HL-60 (cell line): ENCODE results near the gene HOXB5.

ENCODE experiments used
- DNase-seq, 2 experiments: peaks; one replicate each; pipeline ENCODE4 v3.0.0-alpha.2; 2010 to 2020; ENCODE audit warnings: low read depth in 1 of 2, low spot score in 1 of 2
- H3K27ac ChIP-seq: fragments of 250-450 bp; sonication (Bioruptor Pico); replicated peaks from 2 replicates; pipeline ENCODE4 v1.5.1; 2020; ENCODE audit warnings: mild to moderate bottlenecking, moderate library complexity
- H3K27me3 ChIP-seq: fragments of 250-450 bp; sonication (Bioruptor Pico); 2 replicates; pipeline ENCODE4 v1.5.1; 2021; ENCODE audit warnings: mild to moderate bottlenecking, moderate library complexity; ENCODE audit not compliant: insufficient read depth, poor library complexity, severe bottlenecking
- H3K4me3 ChIP-seq: replicated peaks from 2 replicates; pipeline ENCODE4 v1.5.1; 2011; ENCODE audit warnings: mild to moderate bottlenecking, control low read depth, low read length; ENCODE audit not compliant: insufficient read depth
- GABPA ChIP-seq: IDR thresholded peaks from 2 replicates; pipeline ENCODE4 v1.6.1; 2012; ENCODE audit warnings: low read depth
- POLR2AphosphoS5 ChIP-seq: IDR thresholded peaks from 2 replicates; pipeline ENCODE4 v1.6.1; 2012; ENCODE audit warnings: low read depth
- SPI1 ChIP-seq: IDR thresholded peaks from 2 replicates; pipeline ENCODE4 v1.6.1; 2012; ENCODE audit warnings: low read depth, mild to moderate bottlenecking, borderline replicate concordance
- TF ChIP-seq, protein P1 (sequence below): IDR thresholded peaks from 2 replicates; pipeline ENCODE4 v1.6.1; 2012; ENCODE audit warnings: low read depth; ENCODE audit not compliant: insufficient replicate concordance
- TF ChIP-seq, protein P2 (sequence below): IDR thresholded peaks from one replicate; pipeline ENCODE4 v1.5.1; 2011; ENCODE audit warnings: low read length, control low read depth, inconsistent platforms; ENCODE audit not compliant: insufficient read depth

HOXB5 gene

DNA sequence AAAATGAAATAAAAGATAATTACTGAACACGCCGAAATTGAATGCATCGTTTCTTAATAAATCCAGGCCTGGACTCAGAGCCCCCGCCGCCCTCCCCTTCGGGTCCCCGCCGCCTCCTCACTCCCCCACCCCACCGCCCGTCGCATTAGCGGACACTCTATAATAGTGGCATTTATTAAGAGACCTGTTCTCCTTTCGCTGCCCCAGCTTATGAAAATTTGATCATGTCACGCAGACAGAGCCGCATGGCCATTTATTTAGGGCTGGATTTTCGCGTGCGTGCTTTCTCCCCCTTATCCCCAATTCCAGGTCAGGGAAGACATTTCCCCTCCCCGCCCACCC, 42.4 kb downstream of the HOXB5 start:
- TF ChIP-seq GABPA = no peak
- TF ChIP-seq, protein P1, sequence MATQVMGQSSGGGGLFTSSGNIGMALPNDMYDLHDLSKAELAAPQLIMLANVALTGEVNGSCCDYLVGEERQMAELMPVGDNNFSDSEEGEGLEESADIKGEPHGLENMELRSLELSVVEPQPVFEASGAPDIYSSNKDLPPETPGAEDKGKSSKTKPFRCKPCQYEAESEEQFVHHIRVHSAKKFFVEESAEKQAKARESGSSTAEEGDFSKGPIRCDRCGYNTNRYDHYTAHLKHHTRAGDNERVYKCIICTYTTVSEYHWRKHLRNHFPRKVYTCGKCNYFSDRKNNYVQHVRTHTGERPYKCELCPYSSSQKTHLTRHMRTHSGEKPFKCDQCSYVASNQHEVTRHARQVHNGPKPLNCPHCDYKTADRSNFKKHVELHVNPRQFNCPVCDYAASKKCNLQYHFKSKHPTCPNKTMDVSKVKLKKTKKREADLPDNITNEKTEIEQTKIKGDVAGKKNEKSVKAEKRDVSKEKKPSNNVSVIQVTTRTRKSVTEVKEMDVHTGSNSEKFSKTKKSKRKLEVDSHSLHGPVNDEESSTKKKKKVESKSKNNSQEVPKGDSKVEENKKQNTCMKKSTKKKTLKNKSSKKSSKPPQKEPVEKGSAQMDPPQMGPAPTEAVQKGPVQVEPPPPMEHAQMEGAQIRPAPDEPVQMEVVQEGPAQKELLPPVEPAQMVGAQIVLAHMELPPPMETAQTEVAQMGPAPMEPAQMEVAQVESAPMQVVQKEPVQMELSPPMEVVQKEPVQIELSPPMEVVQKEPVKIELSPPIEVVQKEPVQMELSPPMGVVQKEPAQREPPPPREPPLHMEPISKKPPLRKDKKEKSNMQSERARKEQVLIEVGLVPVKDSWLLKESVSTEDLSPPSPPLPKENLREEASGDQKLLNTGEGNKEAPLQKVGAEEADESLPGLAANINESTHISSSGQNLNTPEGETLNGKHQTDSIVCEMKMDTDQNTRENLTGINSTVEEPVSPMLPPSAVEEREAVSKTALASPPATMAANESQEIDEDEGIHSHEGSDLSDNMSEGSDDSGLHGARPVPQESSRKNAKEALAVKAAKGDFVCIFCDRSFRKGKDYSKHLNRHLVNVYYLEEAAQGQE = no peak
- no peak for TF ChIP-seq SPI1
- no peak for TF ChIP-seq POLR2AphosphoS5
- TF ChIP-seq, protein P2, sequence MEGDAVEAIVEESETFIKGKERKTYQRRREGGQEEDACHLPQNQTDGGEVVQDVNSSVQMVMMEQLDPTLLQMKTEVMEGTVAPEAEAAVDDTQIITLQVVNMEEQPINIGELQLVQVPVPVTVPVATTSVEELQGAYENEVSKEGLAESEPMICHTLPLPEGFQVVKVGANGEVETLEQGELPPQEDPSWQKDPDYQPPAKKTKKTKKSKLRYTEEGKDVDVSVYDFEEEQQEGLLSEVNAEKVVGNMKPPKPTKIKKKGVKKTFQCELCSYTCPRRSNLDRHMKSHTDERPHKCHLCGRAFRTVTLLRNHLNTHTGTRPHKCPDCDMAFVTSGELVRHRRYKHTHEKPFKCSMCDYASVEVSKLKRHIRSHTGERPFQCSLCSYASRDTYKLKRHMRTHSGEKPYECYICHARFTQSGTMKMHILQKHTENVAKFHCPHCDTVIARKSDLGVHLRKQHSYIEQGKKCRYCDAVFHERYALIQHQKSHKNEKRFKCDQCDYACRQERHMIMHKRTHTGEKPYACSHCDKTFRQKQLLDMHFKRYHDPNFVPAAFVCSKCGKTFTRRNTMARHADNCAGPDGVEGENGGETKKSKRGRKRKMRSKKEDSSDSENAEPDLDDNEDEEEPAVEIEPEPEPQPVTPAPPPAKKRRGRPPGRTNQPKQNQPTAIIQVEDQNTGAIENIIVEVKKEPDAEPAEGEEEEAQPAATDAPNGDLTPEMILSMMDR = no peak
- Histone ChIP-seq H3K27me3 (peaks cover 45% of the 10 kb centered on the region), H3K27ac (no peak overlapping the region), H3K4me3 (no peak overlapping the region)
- DNase-seq = no peak

DNA sequence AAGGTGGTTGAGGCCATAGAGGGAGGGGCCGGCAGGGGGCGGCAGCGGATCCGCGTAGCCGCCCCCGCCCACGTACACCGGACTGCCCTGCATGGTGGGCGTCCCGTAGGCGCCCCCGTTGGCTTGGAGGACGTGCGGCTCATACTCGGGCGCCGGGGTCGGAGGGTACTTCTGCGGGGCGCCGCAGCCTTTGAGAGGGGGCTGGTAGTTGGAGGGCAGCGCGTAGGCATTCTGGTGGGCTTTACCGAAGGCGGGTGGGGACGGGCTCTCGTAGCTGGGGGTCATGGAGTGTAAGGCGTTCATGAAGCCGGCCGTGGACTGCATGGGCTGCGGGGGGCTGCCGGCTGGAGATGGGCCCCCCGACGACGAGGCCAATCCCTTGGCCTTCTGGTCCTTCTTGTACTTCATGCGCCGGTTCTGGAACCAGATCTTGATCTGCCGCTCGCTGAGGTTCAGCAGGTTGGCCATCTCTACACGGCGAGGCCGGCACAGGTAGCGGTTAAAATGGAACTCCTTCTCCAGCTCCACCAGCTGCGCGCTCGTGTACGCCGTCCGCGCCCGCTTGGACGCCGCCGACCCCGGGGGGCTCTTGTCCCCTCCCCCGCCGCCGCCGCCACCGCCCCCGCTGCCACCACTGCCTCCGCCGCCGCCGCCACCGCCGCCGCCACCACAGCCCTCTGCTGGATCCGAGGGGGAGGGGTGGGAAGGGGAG, 42.9 kb downstream of the HOXB5 start:
- Histone ChIP-seq H3K27me3 (peaks cover 46% of the 10 kb centered on the region), H3K27ac (no peak overlapping the region), H3K4me3 (no peak overlapping the region)
- TF ChIP-seq GABPA (no peak), POLR2AphosphoS5 (no peak), SPI1 (no peak)
- TF ChIP-seq, protein P1 = no peak
- TF ChIP-seq, protein P2 = no peak
- no peak for DNase-seq

DNA sequence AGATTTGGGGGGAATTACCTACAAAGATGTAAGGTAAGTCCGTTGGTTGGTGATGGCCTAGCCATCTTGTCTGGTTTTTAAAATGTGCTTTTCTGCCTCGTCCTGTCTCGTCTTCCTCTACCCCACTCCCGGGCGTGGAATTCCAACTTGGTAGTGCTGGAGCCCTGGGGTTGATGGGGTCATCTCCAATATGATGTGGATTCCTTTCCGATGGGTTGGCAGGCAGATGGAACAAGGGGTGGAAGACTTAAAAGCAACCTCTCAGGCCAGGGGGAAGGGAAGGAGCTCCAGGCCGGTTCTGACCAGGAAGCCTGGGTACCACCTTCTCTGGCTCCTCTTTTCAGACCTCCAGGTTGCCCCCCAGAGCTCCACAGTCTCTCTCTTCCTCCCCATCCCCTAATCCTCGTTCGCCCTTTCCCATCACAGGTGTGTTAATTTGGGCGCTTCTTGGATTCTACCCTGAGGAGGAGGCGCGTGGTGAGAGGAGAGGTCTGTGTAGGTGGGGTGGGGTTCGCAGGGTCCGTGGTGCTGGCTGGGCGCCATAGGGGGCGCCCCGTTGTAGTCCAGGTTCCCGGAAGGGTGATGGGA, 43.6 kb downstream of the HOXB5 start:
- Histone ChIP-seq H3K27ac (no peak overlapping the region), H3K4me3 (no peak overlapping the region), H3K27me3 (peaks cover 51% of the 10 kb centered on the region)
- DNase-seq = no peak
- TF ChIP-seq, protein P1 = no peak
- TF ChIP-seq, protein P2 = no peak
- TF ChIP-seq SPI1 (no peak), POLR2AphosphoS5 (no peak), GABPA (no peak)
